H9 (cell line): ENCODE data around the gene ABCC12. TPM values are rescaled to one million over a fixed set of nuclear protein-coding genes. Genes with fewer than 3 reads are reported as not detected.

Experiments used
- DNase-seq: peaks from one replicate; pipeline ENCODE4 v3.0.0-alpha.2; 2017
- H2AFZ ChIP-seq: one replicate; pipeline ENCODE4 v1.6.1; 2013; ENCODE audit warnings: mild to moderate bottlenecking, low read length, control low read depth, moderate library complexity
- H2AK5ac ChIP-seq: 2 replicates; pipeline ENCODE4 v1.6.1; 2013; ENCODE audit warnings: low read length, control low read depth, mixed read lengths; ENCODE audit not compliant: insufficient read length
- H2BK120ac ChIP-seq: one replicate; pipeline ENCODE4 v1.6.1; 2013; ENCODE audit warnings: low read depth, mild to moderate bottlenecking, low read length, control low read depth, inconsistent platforms; ENCODE audit not compliant: poor library complexity, severe bottlenecking
- H2BK12ac ChIP-seq: 2 replicates; pipeline ENCODE4 v1.6.1; 2013; ENCODE audit warnings: low read length, control low read depth, mixed read lengths, low read depth; ENCODE audit not compliant: insufficient read length
- H2BK15ac ChIP-seq: 2 replicates; pipeline ENCODE4 v1.6.1; 2013; ENCODE audit warnings: low read depth, low read length, control low read depth
- H2BK20ac ChIP-seq: one replicate; pipeline ENCODE4 v1.6.1; 2013; ENCODE audit warnings: low read depth, mild to moderate bottlenecking, low read length, control low read depth, inconsistent platforms; ENCODE audit not compliant: poor library complexity, severe bottlenecking
- H2BK5ac ChIP-seq: 2 replicates; pipeline ENCODE4 v1.6.1; 2013; ENCODE audit warnings: low read length, control low read depth, mixed read lengths; ENCODE audit not compliant: insufficient read length
- H3K14ac ChIP-seq: 2 replicates; pipeline ENCODE4 v1.6.1; 2013; ENCODE audit warnings: low read length, control low read depth; ENCODE audit not compliant: insufficient read depth
- H3K18ac ChIP-seq: 2 replicates; pipeline ENCODE4 v1.6.1; 2013; ENCODE audit warnings: low read depth, mild to moderate bottlenecking, mixed read lengths, low read length, control low read depth; ENCODE audit not compliant: insufficient read length
- H3K23ac ChIP-seq: 2 replicates; pipeline ENCODE4 v1.6.1; 2013; ENCODE audit warnings: low read length, control low read depth, mixed read lengths, low read depth; ENCODE audit not compliant: insufficient read length
- H3K23me2 ChIP-seq: 2 replicates; pipeline ENCODE4 v1.6.1; 2013; ENCODE audit warnings: low read depth, mild to moderate bottlenecking, mixed read lengths, low read length, control low read depth; ENCODE audit not compliant: insufficient read length, poor library complexity, severe bottlenecking
- H3K27ac ChIP-seq: 2 replicates; pipeline ENCODE4 v1.5.1; 2013; ENCODE audit warnings: low read length, control low read depth, mixed read lengths, low read depth; ENCODE audit not compliant: insufficient read length
- H3K27me3 ChIP-seq: 2 replicates; pipeline ENCODE4 v1.6.1; 2013; ENCODE audit warnings: low read length, control low read depth, inconsistent platforms; ENCODE audit not compliant: insufficient read depth
- H3K4ac ChIP-seq: 2 replicates; pipeline ENCODE4 v1.6.1; 2013; ENCODE audit warnings: low read depth, mild to moderate bottlenecking, control low read depth, inconsistent platforms, low read length, moderate library complexity
- H3K4me1 ChIP-seq: 2 replicates; pipeline ENCODE4 v1.6.1; 2013; ENCODE audit warnings: low read length, control low read depth, inconsistent platforms; ENCODE audit not compliant: insufficient read depth
- H3K4me2 ChIP-seq: 2 replicates; pipeline ENCODE4 v1.6.1; 2013; ENCODE audit warnings: low read length, control low read depth, mixed read lengths; ENCODE audit not compliant: insufficient read length, insufficient read depth
- H3K56ac ChIP-seq: 2 replicates; pipeline ENCODE4 v1.6.1; 2013; ENCODE audit warnings: low read depth, mild to moderate bottlenecking, mixed read lengths, low read length, control low read depth; ENCODE audit not compliant: insufficient read length
- H3K79me1 ChIP-seq: 2 replicates; pipeline ENCODE4 v1.6.1; 2013; ENCODE audit warnings: low read depth, mild to moderate bottlenecking, moderate library complexity, low read length, control low read depth, inconsistent platforms; ENCODE audit not compliant: insufficient read depth, poor library complexity, severe bottlenecking
- H3K79me2 ChIP-seq: 2 replicates; pipeline ENCODE4 v1.6.1; 2013; ENCODE audit warnings: low read length, control low read depth, inconsistent platforms; ENCODE audit not compliant: insufficient read depth
- H3K9ac ChIP-seq: 2 replicates; pipeline ENCODE4 v1.6.1; 2013; ENCODE audit warnings: low read length, control low read depth, mixed read lengths; ENCODE audit not compliant: insufficient read length; ENCODE audit errors: extremely low read depth
- H3K9me3 ChIP-seq: one replicate; pipeline ENCODE4 v1.6.1; 2013; ENCODE audit warnings: low read depth, low read length, inconsistent platforms; ENCODE audit not compliant: control insufficient read depth
- H3T11ph ChIP-seq: one replicate; pipeline ENCODE4 v1.6.1; 2013; ENCODE audit warnings: mild to moderate bottlenecking, low read length, control low read depth, inconsistent platforms
- H4K20me1 ChIP-seq: one replicate; pipeline ENCODE4 v1.6.1; 2013; ENCODE audit not compliant: control insufficient read depth, insufficient read length, insufficient read depth
- H4K5ac ChIP-seq: 2 replicates; pipeline ENCODE4 v1.6.1; 2013; ENCODE audit warnings: low read depth, mild to moderate bottlenecking, mixed read lengths, low read length, control low read depth; ENCODE audit not compliant: insufficient read length
- H4K8ac ChIP-seq: replicated peaks from 2 replicates; pipeline ENCODE4 v1.6.1; 2013; ENCODE audit warnings: low read length, control low read depth, mixed read lengths, low read depth; ENCODE audit not compliant: insufficient read length
- H4K91ac ChIP-seq: 2 replicates; pipeline ENCODE4 v1.6.1; 2013; ENCODE audit warnings: low read depth, mild to moderate bottlenecking, moderate library complexity, mixed read lengths, low read length, control low read depth; ENCODE audit not compliant: insufficient read length
- H3K27ac Mint-ChIP-seq, 3 experiments: 2 replicates in 2 of 3; 3 replicates in 1 of 3; pipeline ENCODE4 v1.8.0; 2020 to 2021; ENCODE audit warnings: mixed read lengths in 3 of 3, mild to moderate bottlenecking in 1 of 3, moderate library complexity in 1 of 3
- H3K27me3 Mint-ChIP-seq: 2 replicates; pipeline ENCODE4 v1.8.0; 2021; ENCODE audit warnings: low read depth, mild to moderate bottlenecking, moderate library complexity, mixed read lengths
- H3K36me3 Mint-ChIP-seq, 3 experiments: 2 replicates in 2 of 3; 3 replicates in 1 of 3; pipeline ENCODE4 v1.8.0; 2020 to 2021; ENCODE audit warnings: low read depth in 3 of 3, mixed read lengths in 3 of 3; ENCODE audit not compliant: insufficient read depth in 1 of 3
- H3K4me1 Mint-ChIP-seq, 2 experiments: 2 replicates each; pipeline ENCODE4 v1.8.0; 2020; ENCODE audit warnings: mixed read lengths in 2 of 2
- H3K4me3 Mint-ChIP-seq, 2 experiments: 2 replicates in 1 of 2; 3 replicates in 1 of 2; pipeline ENCODE4 v1.8.0; 2020 to 2021; ENCODE audit warnings: mild to moderate bottlenecking in 2 of 2, mixed read lengths in 2 of 2, moderate library complexity in 1 of 2
- H3K9me3 Mint-ChIP-seq, 2 experiments: 2 replicates in 1 of 2; 3 replicates in 1 of 2; pipeline ENCODE4 v1.8.0; 2020; ENCODE audit warnings: mild to moderate bottlenecking in 2 of 2, mixed read lengths in 2 of 2, moderate library complexity in 1 of 2
- WGBS: extraction: QIAGEN DNeasy Blood & Tissue Kit; methylation state at CpG from one replicate; pipeline ENCODE4 v1.1.7; 2013; ENCODE audit warnings: missing lambda C conversion rate, low lambda C conversion rate, mixed read lengths; ENCODE audit not compliant: insufficient read length; ENCODE audit errors: extremely low coverage; 5-methylcytosine and 5-hydroxymethylcytosine counted together
- total RNA-seq: library from RNA; stranded (reverse); gene quantifications from 2 replicates; pipeline ENCODE4 v1.2.1, GENCODE V29; 2021
- TF ChIP-seq, protein P1 (sequence below): fragments of 200-600 bp; sonication (generic); conservative IDR thresholded peaks from 3 replicates; pipeline ENCODE4 v1.8.0; 2021; ENCODE audit warnings: antibody characterized with exemption, mild to moderate bottlenecking

Gene ABCC12
- total RNA-seq, 1 experiment from 2014 or later: 0.09 TPM

DNA sequence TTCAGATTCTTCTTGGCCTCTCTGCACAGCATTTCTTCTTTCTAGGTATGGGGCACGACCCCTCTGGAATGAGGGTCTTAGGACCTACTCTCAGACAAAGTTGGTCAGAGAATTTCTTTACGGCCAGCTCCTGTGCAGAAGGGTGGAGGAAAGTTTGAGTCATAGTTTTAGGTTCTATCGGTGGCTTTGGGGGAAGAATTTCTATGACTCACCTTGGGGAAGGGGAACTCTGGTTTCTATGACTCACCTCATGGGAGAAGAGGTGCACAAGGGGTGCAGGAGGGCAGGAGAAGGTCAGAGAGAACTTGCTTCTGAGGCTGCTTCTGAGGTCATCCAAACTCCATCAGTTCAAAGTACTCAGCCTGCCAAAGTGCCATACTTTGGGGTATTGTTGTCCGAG is 2.5 kb upstream of the ABCC12 start:
- no peak overlapping the region for H3K23ac ChIP-seq
- peaks cover 14% of the 10 kb centered on the region for H3K27me3 Mint-ChIP-seq
- no peak overlapping the region for H3K4me2 ChIP-seq
- H3K27ac Mint-ChIP-seq: no peak overlapping the region
- no peak overlapping the region for H4K91ac ChIP-seq
- H4K5ac ChIP-seq: no peak overlapping the region
- H3K23me2 ChIP-seq: no peaks in the 10 kb centered on the region
- no peak overlapping the region for H2BK5ac ChIP-seq
- no peak overlapping the region for H3K9ac ChIP-seq
- no peak overlapping the region for H3K27ac ChIP-seq
- no peaks in the 10 kb centered on the region for H3K79me2 ChIP-seq
- H3K4me3 Mint-ChIP-seq: no peak overlapping the region
- no peak overlapping the region for H2BK15ac ChIP-seq
- H3K27me3 ChIP-seq: no peaks in the 10 kb centered on the region
- H3K14ac ChIP-seq: no peak overlapping the region
- no peak overlapping the region for H2BK20ac ChIP-seq
- H3K79me1 ChIP-seq: no peaks in the 10 kb centered on the region
- H3K18ac ChIP-seq: no peak overlapping the region
- no peak overlapping the region for H4K8ac ChIP-seq
- H2AFZ ChIP-seq: no peak overlapping the region
- DNase-seq: no peak
- no peak overlapping the region for H2AK5ac ChIP-seq
- no peaks in the 10 kb centered on the region; a peak in 1 of 7 replicates for H3K36me3 Mint-ChIP-seq
- TF ChIP-seq, protein P1, sequence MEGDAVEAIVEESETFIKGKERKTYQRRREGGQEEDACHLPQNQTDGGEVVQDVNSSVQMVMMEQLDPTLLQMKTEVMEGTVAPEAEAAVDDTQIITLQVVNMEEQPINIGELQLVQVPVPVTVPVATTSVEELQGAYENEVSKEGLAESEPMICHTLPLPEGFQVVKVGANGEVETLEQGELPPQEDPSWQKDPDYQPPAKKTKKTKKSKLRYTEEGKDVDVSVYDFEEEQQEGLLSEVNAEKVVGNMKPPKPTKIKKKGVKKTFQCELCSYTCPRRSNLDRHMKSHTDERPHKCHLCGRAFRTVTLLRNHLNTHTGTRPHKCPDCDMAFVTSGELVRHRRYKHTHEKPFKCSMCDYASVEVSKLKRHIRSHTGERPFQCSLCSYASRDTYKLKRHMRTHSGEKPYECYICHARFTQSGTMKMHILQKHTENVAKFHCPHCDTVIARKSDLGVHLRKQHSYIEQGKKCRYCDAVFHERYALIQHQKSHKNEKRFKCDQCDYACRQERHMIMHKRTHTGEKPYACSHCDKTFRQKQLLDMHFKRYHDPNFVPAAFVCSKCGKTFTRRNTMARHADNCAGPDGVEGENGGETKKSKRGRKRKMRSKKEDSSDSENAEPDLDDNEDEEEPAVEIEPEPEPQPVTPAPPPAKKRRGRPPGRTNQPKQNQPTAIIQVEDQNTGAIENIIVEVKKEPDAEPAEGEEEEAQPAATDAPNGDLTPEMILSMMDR: no peak
- H3K4me1 ChIP-seq: no peaks in the 10 kb centered on the region
- no peak overlapping the region for H3K4ac ChIP-seq
- peaks cover 2 to 11% of the 10 kb centered on the region in 2 experiments; a peak in 2 of 4 replicates for H3K4me1 Mint-ChIP-seq
- no peaks in the 10 kb centered on the region for H4K20me1 ChIP-seq
- no peaks in the 10 kb centered on the region; a peak in 1 of 5 replicates for H3K9me3 Mint-ChIP-seq
- no peak overlapping the region for H3K56ac ChIP-seq
- no peak overlapping the region for H2BK12ac ChIP-seq
- H3K9me3 ChIP-seq: no peaks in the 10 kb centered on the region
- WGBS: no CpG with 5 or more reads among the region's 4 CpGs
- H3T11ph ChIP-seq: no peak overlapping the region
- no peak overlapping the region for H2BK120ac ChIP-seq
